Activated CD8-positive, alpha-beta memory T cell treated with anti-CD3 and anti-CD28 coated beads, Interleukin-2, amount 50 U/mL, for 48 hours (primary cell): ENCODE data around the gene SLC15A3.

Source experiments
- DNase-seq: peaks from one replicate; pipeline ENCODE4 v3.0.0-alpha.2; 2020

SLC15A3 gene

GRCh38 chr11:60927061-60927592 is 24.8 kb downstream of the SLC15A3 start:
- DNase-seq = no peak

GRCh38 chr11:60926500-60926899 is 25.5 kb downstream of the SLC15A3 start:
- no peak for DNase-seq

DNA sequence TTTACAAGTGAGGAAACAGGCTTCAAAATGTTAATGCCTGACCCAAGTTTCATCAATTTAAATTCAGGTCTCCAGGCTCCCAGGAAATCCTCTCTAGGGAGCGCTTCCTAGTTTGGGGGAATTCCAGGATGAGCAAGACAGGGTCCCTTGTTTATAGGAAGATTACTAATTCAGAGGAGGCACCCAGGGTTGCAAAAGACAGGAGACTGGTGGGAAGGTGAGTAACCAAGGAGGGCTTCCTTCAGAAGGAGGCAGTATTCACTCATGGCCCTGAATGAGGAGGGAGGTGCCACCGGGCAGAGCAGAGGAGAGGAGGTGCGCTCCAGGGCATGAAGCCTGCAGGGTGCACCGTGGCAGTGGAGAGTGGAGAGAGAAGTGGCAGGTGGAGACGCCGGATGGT is 26.1 kb downstream of the SLC15A3 start:
- DNase-seq = no peak

- no peak for DNase-seq
These were observed 26.8 kb downstream of the SLC15A3 start for GRCh38 chr11:60924906-60925853.

- DNase-seq = peak; percentile 64
These were observed 27.7 kb downstream of the SLC15A3 start, which contains the start of gene TMEM132A for GRCh38 chr11:60924110-60924905. TMEM132A (plus strand) TSS chr11:60924460; CDS start chr11:60924634, 174 bp downstream.

- no peak for DNase-seq
These were observed 28.2 kb downstream of the SLC15A3 start for GRCh38 chr11:60923800-60924109.

GRCh38 chr11:60923326-60923725 is 28.6 kb downstream of the SLC15A3 start:
- DNase-seq = no peak

DNA sequence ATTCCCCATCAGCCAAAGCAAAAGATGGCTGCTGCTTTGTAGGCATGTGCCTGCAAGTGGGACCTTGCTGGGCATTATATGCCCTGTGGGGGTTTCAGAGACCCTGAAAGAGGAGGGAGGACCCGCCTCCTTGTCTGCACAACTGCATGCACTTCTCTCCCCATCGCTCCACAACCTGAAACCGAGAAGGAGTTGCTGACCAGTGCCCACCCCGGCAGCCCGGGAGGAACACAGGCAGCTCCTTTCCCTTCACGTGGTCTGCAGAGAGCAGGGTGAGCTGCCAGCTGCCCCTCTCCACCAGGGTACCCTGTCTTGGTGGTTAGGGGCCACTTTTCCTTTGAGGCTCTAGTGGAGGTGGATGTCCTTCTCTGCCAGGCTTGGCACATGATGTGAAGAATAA is 29.1 kb downstream of the SLC15A3 start:
- no peak for DNase-seq

DNA sequence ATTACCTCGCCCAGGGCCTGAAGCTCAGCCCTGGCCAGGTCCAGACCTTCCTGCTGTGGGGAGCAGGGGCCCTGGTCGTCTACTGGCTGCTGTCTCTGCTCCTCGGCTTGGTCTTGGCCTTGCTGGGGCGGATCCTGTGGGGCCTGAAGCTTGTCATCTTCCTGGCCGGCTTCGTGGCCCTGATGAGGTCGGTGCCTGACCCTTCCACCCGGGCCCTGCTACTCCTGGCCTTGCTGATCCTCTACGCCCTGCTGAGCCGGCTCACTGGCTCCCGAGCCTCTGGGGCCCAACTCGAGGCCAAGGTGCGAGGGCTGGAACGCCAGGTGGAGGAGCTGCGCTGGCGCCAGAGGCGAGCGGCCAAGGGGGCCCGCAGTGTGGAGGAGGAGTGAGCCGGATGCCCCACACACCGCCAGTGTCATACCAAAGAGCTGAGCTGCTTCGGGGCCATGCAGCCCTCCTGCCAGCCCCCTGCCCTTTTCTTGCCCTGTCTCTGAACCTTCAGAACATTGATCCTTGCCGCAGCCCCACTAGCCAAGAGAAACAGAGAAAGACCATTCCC is 30.1 kb downstream of the SLC15A3 start:
- DNase-seq = no peak

DNA sequence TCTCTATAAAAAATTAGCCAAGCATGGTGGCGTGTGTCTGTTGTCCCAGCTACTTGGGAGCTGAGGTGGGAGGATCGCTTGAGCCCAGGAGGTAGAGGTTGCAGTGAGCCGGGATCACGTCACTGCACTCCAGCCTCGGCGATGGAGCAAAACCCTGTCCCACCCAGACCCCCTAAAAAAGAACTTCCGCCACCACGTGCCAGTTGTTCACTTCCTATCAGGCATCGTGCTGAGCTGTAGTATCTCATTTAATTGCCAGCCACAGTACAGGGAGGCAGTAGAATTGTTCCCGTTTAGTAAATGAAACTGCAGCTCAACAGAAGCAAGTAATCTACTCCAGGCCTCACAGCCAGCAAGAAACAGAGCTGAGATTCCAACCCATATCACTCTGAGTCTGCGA is 30.7 kb downstream of the SLC15A3 start:
- DNase-seq = no peak

DNA sequence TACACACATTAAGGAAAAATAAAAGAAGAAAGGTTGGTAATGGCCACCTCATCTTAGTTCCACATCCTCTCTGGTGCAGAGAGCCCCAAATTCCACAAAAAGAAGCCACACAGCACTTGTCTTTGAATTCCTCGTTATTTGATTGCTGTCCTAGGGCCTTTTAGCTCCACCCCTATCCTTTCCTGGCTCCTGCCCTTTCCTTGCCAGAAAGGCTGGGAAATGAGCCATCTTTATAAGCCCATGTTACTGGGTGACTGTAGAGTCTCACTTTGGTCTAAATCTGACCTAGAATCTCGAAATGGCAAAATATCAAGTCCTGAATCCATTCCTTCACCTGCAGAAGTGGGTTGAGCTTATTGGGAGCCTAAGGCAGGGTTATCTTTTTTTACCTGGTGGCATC is 32.0 kb downstream of the SLC15A3 start:
- DNase-seq = no peak

DNA sequence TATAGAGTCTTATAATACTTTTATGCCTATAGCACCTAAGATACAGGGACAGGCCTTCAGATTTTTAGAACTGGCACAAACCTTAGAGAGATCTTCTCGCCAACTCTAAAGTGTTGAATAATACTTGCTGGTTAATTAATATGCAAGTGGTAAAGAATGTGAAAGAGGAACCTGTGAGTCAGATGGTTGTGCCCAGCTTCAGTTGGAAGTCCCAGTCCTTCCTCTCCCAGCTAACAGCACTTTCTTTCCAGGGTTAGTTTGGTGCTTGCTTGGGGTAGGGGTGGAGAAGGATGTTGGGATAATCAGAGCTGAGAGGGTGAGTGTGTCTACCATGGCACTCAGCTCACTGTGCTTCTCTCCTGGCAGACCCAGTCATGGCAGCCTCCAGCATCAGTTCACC is 32.7 kb downstream of the SLC15A3 start:
- no peak for DNase-seq

GRCh38 chr11:60918939-60919265 is 33.1 kb downstream of the SLC15A3 start:
- DNase-seq = no peak

DNA sequence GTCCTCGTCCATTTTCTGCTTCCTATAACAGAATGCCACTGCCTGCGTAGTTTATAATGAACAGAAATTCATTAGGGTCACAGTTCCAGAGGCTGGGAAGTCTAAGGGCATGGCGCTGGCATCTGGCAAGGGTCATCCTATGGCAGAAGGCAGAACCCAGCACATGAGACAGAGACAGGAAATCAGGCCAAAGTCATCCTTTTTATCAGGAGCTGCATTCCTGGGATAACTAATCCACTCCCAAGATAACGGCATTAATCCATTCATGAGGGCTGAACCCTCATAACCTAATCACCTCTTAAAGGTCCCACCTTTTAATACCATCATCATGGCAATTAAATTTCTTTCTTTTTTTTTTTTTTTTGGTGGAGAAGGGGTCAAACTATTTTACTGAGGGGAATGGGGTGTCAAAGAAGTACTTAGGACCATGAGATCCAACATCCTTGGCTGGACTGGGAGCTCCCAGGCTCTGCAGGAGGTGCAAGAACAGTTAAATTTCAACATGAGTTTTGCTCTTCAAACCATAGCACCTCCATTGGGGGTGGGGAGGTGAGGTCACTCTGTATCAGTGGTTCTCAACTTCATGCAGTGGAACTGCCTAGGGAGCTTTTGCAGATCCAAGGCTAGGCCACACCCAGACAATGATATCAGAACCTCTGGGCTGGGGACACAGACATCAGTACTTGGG is 33.6 kb downstream of the SLC15A3 start:
- DNase-seq = no peak

DNA sequence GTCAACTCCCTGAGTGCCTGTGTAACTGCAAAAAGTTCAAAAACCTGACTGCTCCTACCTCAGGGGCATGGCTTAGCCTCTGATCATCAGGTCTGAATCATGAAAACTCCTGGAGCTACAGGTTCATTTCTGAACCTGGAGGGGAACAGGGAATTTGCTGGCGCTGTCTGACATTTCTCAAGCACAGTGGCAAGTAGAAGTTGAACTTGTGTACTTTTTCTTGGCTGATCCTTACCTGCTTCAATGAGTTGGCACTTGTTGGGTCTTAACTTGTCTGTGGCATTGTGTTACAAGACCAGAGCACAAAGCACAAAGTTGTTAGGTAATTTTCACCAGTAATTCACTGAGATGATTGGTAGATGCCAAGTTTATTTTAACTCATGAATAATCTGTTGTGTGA is 34.7 kb downstream of the SLC15A3 start:
- DNase-seq = no peak

DNA sequence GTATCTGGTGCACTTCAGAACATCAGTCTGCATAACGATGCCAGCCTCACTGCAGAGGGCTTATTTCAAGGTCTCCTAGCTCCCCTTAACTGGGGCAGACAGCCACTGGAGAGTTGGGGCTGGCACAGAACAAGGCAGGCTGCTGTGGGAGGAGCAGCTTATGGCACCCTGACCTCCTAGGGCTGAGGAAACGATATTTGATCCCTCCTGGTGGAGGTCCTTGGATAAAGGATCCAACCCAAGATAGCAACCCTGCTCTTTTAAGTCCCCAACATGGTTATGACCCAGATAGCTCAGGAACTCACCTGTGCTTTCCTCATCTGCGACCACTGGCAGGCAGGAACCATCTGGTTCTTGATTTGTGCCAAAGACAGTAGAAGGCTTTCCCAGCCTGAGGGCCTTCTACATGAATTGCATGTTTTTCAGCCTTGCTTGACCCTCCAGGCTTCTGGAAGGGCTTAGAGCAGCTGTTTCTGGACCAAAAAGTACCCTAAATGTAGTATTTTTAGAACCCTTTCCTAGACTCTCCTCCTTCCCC is 35.2 kb downstream of the SLC15A3 start:
- DNase-seq = no peak

GRCh38 chr11:60915248-60915914 is 36.6 kb downstream of the SLC15A3 start:
- DNase-seq = peak; percentile 83

GRCh38 chr11:60914633-60915247 is 37.2 kb downstream of the SLC15A3 start:
- peak; percentile 76 for DNase-seq

- DNase-seq = peak; percentile 91
These were observed 38.0 kb downstream of the SLC15A3 start, which contains the start of gene TMEM109 for GRCh38 chr11:60913793-60914632. TMEM109 (plus strand) TSS chr11:60914158; CDS start chr11:60919694, 5,536 bp downstream.

- DNase-seq = no peak
These were observed 39.0 kb downstream of the SLC15A3 start for GRCh38 chr11:60912851-60913528.
